ENCODE results near the gene KRTAP10-1. TPM values are rescaled to one million over a fixed set of nuclear protein-coding genes. Genes with fewer than 3 reads are reported as not detected.

Gene KRTAP10-1
- total and polyA plus RNA-seq, 2 of the 13 experiments (the other 11 are each of a cell fraction or from before 2014, with no cell fraction given), result not detected

GRCh38 chr21:44513389-44514217, 26.4 kb downstream of the KRTAP10-1 start:
- no peak overlapping the region for H3K9ac ChIP-seq (ENCODE audit: insufficient read depth, low read depth, low read length)
- no peak overlapping the region for H2AFZ ChIP-seq (ENCODE audit: low read length)
- 100% methylated on average over 1 of the region's 15 CpGs for WGBS (ENCODE audit: low lambda C conversion rate)
- peaks cover 12 to 17% of the 10 kb centered on the region in 2 experiments for H3K36me3 ChIP-seq (replicated peaks in 1 of 2; ENCODE audit: control insufficient read depth in 1 of 2, insufficient read depth in 2 of 2, low read length in 2 of 2)
- H3K4me2 ChIP-seq (ENCODE audit: low read depth, low read length), result no peak overlapping the region
- POLR2A ChIA-PET, result interaction anchor here (3.8 kb wide), 1 partner anchor 8 kb away, joined by 49 read pairs; no protein-coding TSS in a partner anchor
- BruUV-seq (replicated peaks), result no TSS peak
- TF ChIP-seq RBM22 (optimal IDR thresholded peaks at IDR 0.05; ENCODE audit: low read length) (peak; percentile 24), SMARCE1 (IDR thresholded peaks at IDR 0.05; ENCODE audit: borderline replicate concordance) (no peak), MED13 (CRISPR knock-in tag; IDR thresholded peaks at IDR 0.05) (no peak), HNRNPL (IDR thresholded peaks at IDR 0.05; ENCODE audit: low read depth, low read length) (peak; percentile 66), AGO2 (optimal IDR thresholded peaks at IDR 0.05; ENCODE audit: low read depth, low read length) (peak; percentile 68)
- intact Hi-C loops (cut with micrococcal nuclease; ENCODE audit: unreplicated experiment) (loop anchor here (2.0 to 5.0 kb wide), 2 partner anchors 229 to 279 kb away; no protein-coding TSS in a partner anchor), in situ Hi-C loops (cut with HindIII; ENCODE audit: extremely low pct_ligation_motif_present, low pct_unique_long_range_greater_than_20kb) (no loop called here)
- no peak overlapping the region for H3K4me3 ChIP-seq (replicated peaks in 1 of 3; ENCODE audit: insufficient read depth in 1 of 3, low read depth in 2 of 3, low read length in 3 of 3)
- H3K4me1 ChIP-seq (ENCODE audit: insufficient read depth, low read length), result peaks cover 71% of the 10 kb centered on the region
- no peaks in the 10 kb centered on the region for H3K27me3 ChIP-seq (ENCODE audit: control insufficient read depth in 1 of 2, insufficient read depth in 2 of 2, low read length in 2 of 2)
- H3K27ac ChIP-seq (ENCODE audit: extremely low read length, insufficient read depth, low read length), result no peak overlapping the region
- DNase-seq (ENCODE audit: low spot score) (no peak), ATAC-seq (no peak), FAIRE-seq (no peak)
- CTCF ChIA-PET (ENCODE audit: low intra/inter-chr PET ratio, low total read pairs), result no interaction called here
- H3K79me2 ChIP-seq (ENCODE audit: insufficient read depth, low read length), result no peaks in the 10 kb centered on the region
- H4K20me1 ChIP-seq (ENCODE audit: insufficient read depth, low read length), result no peaks in the 10 kb centered on the region
- no peaks in the 10 kb centered on the region for H3K9me3 ChIP-seq (ENCODE audit: low read length)

GRCh38 chr21:44512496-44513388, 27.3 kb downstream of the KRTAP10-1 start:
- ATAC-seq (no peak), DNase-seq (ENCODE audit: low spot score) (no peak), FAIRE-seq (no peak)
- peaks cover 7% of the 10 kb centered on the region for H3K79me2 ChIP-seq (ENCODE audit: insufficient read depth, low read length)
- in situ Hi-C loops (cut with HindIII; ENCODE audit: extremely low pct_ligation_motif_present, low pct_unique_long_range_greater_than_20kb), result no loop called here
- TF ChIP-seq, protein P1, sequence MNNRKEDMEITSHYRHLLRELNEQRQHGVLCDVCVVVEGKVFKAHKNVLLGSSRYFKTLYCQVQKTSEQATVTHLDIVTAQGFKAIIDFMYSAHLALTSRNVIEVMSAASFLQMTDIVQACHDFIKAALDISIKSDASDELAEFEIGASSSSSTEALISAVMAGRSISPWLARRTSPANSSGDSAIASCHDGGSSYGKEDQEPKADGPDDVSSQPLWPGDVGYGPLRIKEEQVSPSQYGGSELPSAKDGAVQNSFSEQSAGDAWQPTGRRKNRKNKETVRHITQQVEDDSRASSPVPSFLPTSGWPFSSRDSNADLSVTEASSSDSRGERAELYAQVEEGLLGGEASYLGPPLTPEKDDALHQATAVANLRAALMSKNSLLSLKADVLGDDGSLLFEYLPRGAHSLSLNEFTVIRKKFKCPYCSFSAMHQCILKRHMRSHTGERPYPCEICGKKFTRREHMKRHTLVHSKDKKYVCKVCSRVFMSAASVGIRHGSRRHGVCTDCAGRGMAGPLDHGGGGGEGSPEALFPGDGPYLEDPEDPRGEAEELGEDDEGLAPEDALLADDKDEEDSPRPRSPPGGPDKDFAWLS (CRISPR knock-in tag; IDR thresholded peaks at IDR 0.05; ENCODE audit: borderline replicate concordance), result no peak
- TF ChIP-seq RBFOX2 (IDR thresholded peaks at IDR 0.05; ENCODE audit: low read depth, low read length), result peak; percentile 23; the same call in 1 of the 2 replicates
- no peaks in the 10 kb centered on the region for H3K27me3 ChIP-seq (ENCODE audit: control insufficient read depth in 1 of 2, insufficient read depth in 2 of 2, low read length in 2 of 2)
- H3K27ac ChIP-seq (ENCODE audit: extremely low read length, insufficient read depth, low read length), result no peak overlapping the region
- 99% methylated on average over 10 of the region's 21 CpGs for WGBS (ENCODE audit: low lambda C conversion rate)
- no peaks in the 10 kb centered on the region for H3K9me3 ChIP-seq (ENCODE audit: low read length)
- H3K4me3 ChIP-seq (replicated peaks in 1 of 3; ENCODE audit: insufficient read depth in 1 of 3, low read depth in 2 of 3, low read length in 3 of 3), result no peak overlapping the region
- peaks cover 73% of the 10 kb centered on the region for H3K4me1 ChIP-seq (ENCODE audit: insufficient read depth, low read length)
- intact Hi-C loops (cut with micrococcal nuclease; ENCODE audit: unreplicated experiment), result loop anchor here (5.0 kb wide), 1 partner anchor 230 kb away; no protein-coding TSS in a partner anchor
- peaks cover 14 to 19% of the 10 kb centered on the region in 2 experiments for H3K36me3 ChIP-seq (replicated peaks in 1 of 2; ENCODE audit: control insufficient read depth in 1 of 2, insufficient read depth in 2 of 2, low read length in 2 of 2)
- CTCF ChIA-PET (ENCODE audit: low intra/inter-chr PET ratio, low total read pairs), result no interaction called here
- no TSS peak for BruUV-seq (replicated peaks)
- no peak overlapping the region for H3K4me2 ChIP-seq (ENCODE audit: low read depth, low read length)
- H4K20me1 ChIP-seq (ENCODE audit: insufficient read depth, low read length), result no peaks in the 10 kb centered on the region
- no peak overlapping the region for H3K9ac ChIP-seq (ENCODE audit: insufficient read depth, low read depth, low read length)
- POLR2A ChIA-PET, result no interaction called here
- H2AFZ ChIP-seq (ENCODE audit: low read length), result no peak overlapping the region

Data from HepG2 (cell line).